Mesenchymal stem cell (in vitro differentiated cells and primary cell): ENCODE measurements around the gene LPP.

Experiments
- DNase-seq: peaks from one replicate; pipeline ENCODE4 v3.0.0-alpha.2; 2013
- H2AFZ ChIP-seq: one replicate; pipeline ENCODE4 v1.6.1; 2013; ENCODE audit warnings: low read depth, mild to moderate bottlenecking, control low read depth, inconsistent platforms, low read length, moderate library complexity
- H2AK5ac ChIP-seq: 2 replicates; pipeline ENCODE4 v1.6.1; 2013; ENCODE audit warnings: low read length, moderate library complexity, mild to moderate bottlenecking, inconsistent platforms; ENCODE audit not compliant: severe bottlenecking
- H2BK120ac ChIP-seq: one replicate; pipeline ENCODE4 v1.6.1; 2013; ENCODE audit warnings: low read depth, mild to moderate bottlenecking, inconsistent platforms, low read length, moderate library complexity
- H2BK12ac ChIP-seq, 2 experiments: one replicate each; pipeline ENCODE4 v1.6.1; 2013; ENCODE audit warnings: inconsistent platforms in 2 of 2, low read length in 2 of 2, mild to moderate bottlenecking in 2 of 2, moderate library complexity in 2 of 2, control low read depth in 1 of 2
- H2BK15ac ChIP-seq: one replicate; pipeline ENCODE4 v1.6.1; 2013; ENCODE audit warnings: mild to moderate bottlenecking, low read depth, inconsistent platforms; ENCODE audit not compliant: poor library complexity, severe bottlenecking
- H2BK5ac ChIP-seq: 2 replicates; pipeline ENCODE4 v1.6.1; 2013; ENCODE audit warnings: low read depth, mild to moderate bottlenecking, low read length, control low read depth, inconsistent platforms; ENCODE audit not compliant: poor library complexity, severe bottlenecking
- H3K14ac ChIP-seq, 2 experiments: one replicate each; pipeline ENCODE4 v1.6.1; 2013; ENCODE audit warnings: inconsistent platforms in 2 of 2, low read length in 2 of 2, control low read depth in 1 of 2, mild to moderate bottlenecking in 1 of 2, moderate library complexity in 1 of 2
- H3K18ac ChIP-seq, 2 experiments: one replicate each; pipeline ENCODE4 v1.6.1; 2013; ENCODE audit warnings: inconsistent platforms in 2 of 2, low read length in 2 of 2, control low read depth in 1 of 2, low read depth in 1 of 2, mild to moderate bottlenecking in 1 of 2
- H3K23ac ChIP-seq, 2 experiments: one replicate each; pipeline ENCODE4 v1.6.1; 2013; ENCODE audit warnings: inconsistent platforms in 2 of 2, low read length in 2 of 2, mild to moderate bottlenecking in 2 of 2, moderate library complexity in 2 of 2, control low read depth in 1 of 2
- H3K27ac ChIP-seq: 2 replicates; pipeline ENCODE4 v1.5.1; 2013; ENCODE audit warnings: mild to moderate bottlenecking, moderate library complexity, low read length, control low read depth, inconsistent platforms; ENCODE audit not compliant: poor library complexity, severe bottlenecking
- H3K27me3 ChIP-seq, 2 experiments: 2 replicates each; pipeline versions ENCODE4 v1.6.1 to v1.7.0; 2013; ENCODE audit warnings: low read length in 2 of 2, mild to moderate bottlenecking in 2 of 2, moderate library complexity in 2 of 2, control low read depth in 1 of 2, inconsistent platforms in 1 of 2; ENCODE audit not compliant: control insufficient read depth in 1 of 2, insufficient read depth in 1 of 2
- H3K36me3 ChIP-seq, 2 experiments: 2 replicates each; pipeline versions ENCODE4 v1.6.1 to v1.7.0; 2013; ENCODE audit warnings: low read length in 2 of 2, control low read depth in 1 of 2, inconsistent platforms in 1 of 2, low read depth in 1 of 2, mild to moderate bottlenecking in 1 of 2; ENCODE audit not compliant: insufficient read depth in 2 of 2, control insufficient read depth in 1 of 2
- H3K4ac ChIP-seq, 2 experiments: one replicate each; pipeline ENCODE4 v1.6.1; 2013; ENCODE audit warnings: inconsistent platforms in 2 of 2, low read length in 2 of 2, mild to moderate bottlenecking in 2 of 2, moderate library complexity in 2 of 2, control low read depth in 1 of 2, low read depth in 1 of 2
- H3K4me1 ChIP-seq: 2 replicates; pipeline ENCODE4 v1.6.1; 2013; ENCODE audit warnings: low read depth, low read length, control low read depth; ENCODE audit not compliant: control insufficient read depth, insufficient read depth
- H3K4me2 ChIP-seq: 2 replicates; pipeline ENCODE4 v1.6.1; 2013; ENCODE audit warnings: low read length, mild to moderate bottlenecking, inconsistent platforms; ENCODE audit not compliant: poor library complexity, severe bottlenecking
- H3K4me3 ChIP-seq, 2 experiments: 2 replicates each; pipeline versions ENCODE4 v1.5.1 to v1.7.0; 2013; ENCODE audit warnings: low read length in 2 of 2, mild to moderate bottlenecking in 2 of 2, control low read depth in 1 of 2, low read depth in 1 of 2; ENCODE audit not compliant: insufficient read depth in 1 of 2
- H3K79me1 ChIP-seq: replicated peaks from 2 replicates; pipeline ENCODE4 v1.6.1; 2013; ENCODE audit warnings: mild to moderate bottlenecking, control low read depth, low read length, inconsistent platforms; ENCODE audit not compliant: poor library complexity, severe bottlenecking
- H3K9ac ChIP-seq: 2 replicates; pipeline ENCODE4 v1.7.0; 2013; ENCODE audit warnings: mild to moderate bottlenecking, low read length, moderate library complexity
- H3K9me3 ChIP-seq: 2 replicates; pipeline ENCODE4 v1.7.0; 2013; ENCODE audit warnings: mild to moderate bottlenecking, low read length; ENCODE audit not compliant: control insufficient read depth
- H4K8ac ChIP-seq: one replicate; pipeline ENCODE4 v1.6.1; 2013; ENCODE audit warnings: inconsistent platforms, mild to moderate bottlenecking, low read length, moderate library complexity
- H4K91ac ChIP-seq: one replicate; pipeline ENCODE4 v1.6.1; 2013; ENCODE audit warnings: mild to moderate bottlenecking, low read length, inconsistent platforms
- WGBS: methylation state at CpG from one replicate; pipeline ENCODE4 v1.1.7; 2013; ENCODE audit warnings: mixed read lengths; 5-methylcytosine and 5-hydroxymethylcytosine counted together

The LPP gene

DNA sequence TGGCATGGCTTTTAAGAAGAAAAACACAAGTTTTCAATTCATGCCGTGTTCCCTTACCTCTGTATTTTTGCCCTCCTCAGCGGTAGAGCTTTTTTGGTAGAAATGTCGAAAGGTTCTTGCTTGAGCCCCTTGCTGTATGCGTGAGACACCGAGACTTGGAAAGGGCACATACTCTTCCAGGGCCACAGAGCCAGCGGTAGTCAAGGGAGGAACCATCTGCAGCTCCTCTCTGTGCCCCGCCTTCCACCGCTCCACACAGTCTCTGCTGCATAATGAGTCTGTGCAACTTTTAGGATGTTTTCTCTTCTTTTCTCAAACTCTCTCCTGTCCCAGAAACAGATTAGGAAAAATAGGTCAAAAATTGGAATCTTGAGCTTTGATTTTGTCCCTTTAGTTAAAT is 77.5 kb downstream of the LPP start:
- DNase-seq, result no peak
- Histone ChIP-seq H3K14ac (no peak overlapping the region), H2AFZ (no peak overlapping the region), H3K23ac (no peak overlapping the region), H3K4me3 (no peak overlapping the region), H2AK5ac (no peak overlapping the region), H3K79me1 (peaks cover 18% of the 10 kb centered on the region), H3K27ac (no peak overlapping the region), H3K4me2 (no peak overlapping the region), H3K4ac (no peak overlapping the region), H4K8ac (no peak overlapping the region), H3K4me1 (peaks cover 2% of the 10 kb centered on the region), H2BK12ac (no peak overlapping the region), H3K27me3 (no peaks in the 10 kb centered on the region), H2BK15ac (no peak overlapping the region), H3K18ac (no peak overlapping the region), H2BK5ac (no peak overlapping the region), H3K9me3 (no peaks in the 10 kb centered on the region), H3K36me3 (peaks cover 14 to 24% of the 10 kb centered on the region in 2 experiments), H3K9ac (no peak overlapping the region), H2BK120ac (no peak overlapping the region), H4K91ac (no peak overlapping the region)
- 97% methylated on average over 6 of the region's 8 CpGs for WGBS

GRCh38 chr3:188232656-188233055 is 78.7 kb downstream of the LPP start:
- peak overlapping the region; percentile 35 for H2AK5ac ChIP-seq
- H3K4ac ChIP-seq, result no peak overlapping the region
- peaks cover 10 to 20% of the 10 kb centered on the region in 2 experiments for H3K36me3 ChIP-seq
- H3K27me3 ChIP-seq, result no peaks in the 10 kb centered on the region
- peaks cover 14% of the 10 kb centered on the region for H3K79me1 ChIP-seq
- peaks cover 2% of the 10 kb centered on the region for H3K4me1 ChIP-seq
- H3K9me3 ChIP-seq, result no peaks in the 10 kb centered on the region
- H3K14ac ChIP-seq, result no peak overlapping the region
- H2BK15ac ChIP-seq, result no peak overlapping the region
- no peak overlapping the region for H2BK12ac ChIP-seq
- H2AFZ ChIP-seq, result no peak overlapping the region
- WGBS, result 100% methylated on average over 1 of the region's 2 CpGs
- H2BK120ac ChIP-seq, result no peak overlapping the region
- H2BK5ac ChIP-seq, result no peak overlapping the region
- H3K23ac ChIP-seq, result no peak overlapping the region
- no peak overlapping the region for H3K18ac ChIP-seq
- DNase-seq, result no peak
- no peak overlapping the region for H4K91ac ChIP-seq
- H3K9ac ChIP-seq, result no peak overlapping the region
- no peak overlapping the region for H3K4me3 ChIP-seq
- H3K4me2 ChIP-seq, result no peak overlapping the region
- H4K8ac ChIP-seq, result no peak overlapping the region
- H3K27ac ChIP-seq, result no peak overlapping the region

GRCh38 chr3:188233320-188233719 is 79.4 kb downstream of the LPP start:
- Histone ChIP-seq H3K27me3 (no peaks in the 10 kb centered on the region), H3K4me3 (no peak overlapping the region), H3K9ac (no peak overlapping the region), H3K9me3 (no peaks in the 10 kb centered on the region), H2BK120ac (no peak overlapping the region), H3K4ac (no peak overlapping the region), H4K8ac (no peak overlapping the region), H2BK15ac (no peak overlapping the region), H2AK5ac (peak overlapping the region; percentile 38), H2BK5ac (no peak overlapping the region), H3K4me1 (peaks cover 2% of the 10 kb centered on the region), H4K91ac (no peak overlapping the region), H3K27ac (no peak overlapping the region), H2BK12ac (no peak overlapping the region), H2AFZ (no peak overlapping the region), H3K4me2 (no peak overlapping the region), H3K18ac (no peak overlapping the region), H3K23ac (no peak overlapping the region), H3K14ac (no peak overlapping the region), H3K36me3 (peaks cover 5 to 15% of the 10 kb centered on the region in 2 experiments), H3K79me1 (peaks cover 12% of the 10 kb centered on the region)
- no peak for DNase-seq
- WGBS, result 100% methylated on average over 1 of the region's 1 CpG

DNA sequence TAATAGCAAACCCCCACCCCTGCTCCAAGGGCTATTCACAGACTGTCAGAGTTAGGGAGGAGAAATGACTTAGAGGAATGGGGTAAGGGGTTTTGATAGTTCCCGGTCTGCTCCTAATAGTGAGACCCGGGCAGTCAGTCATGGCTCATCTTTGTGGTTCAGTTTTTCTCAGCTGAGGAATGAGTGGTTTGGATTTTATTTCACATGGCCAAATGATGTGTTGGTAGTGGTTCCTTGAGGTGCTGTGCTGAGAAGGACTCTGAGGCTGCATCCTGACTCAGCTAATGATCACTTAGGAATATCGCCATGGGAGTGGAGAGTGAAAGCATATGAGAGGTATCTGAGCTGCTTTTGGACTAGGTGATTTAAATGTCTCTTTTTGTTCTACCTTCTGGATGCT is 80.2 kb downstream of the LPP start:
- Histone ChIP-seq H4K91ac (no peak overlapping the region), H3K27ac (peak overlapping the region; percentile 43), H3K9ac (no peak overlapping the region), H4K8ac (no peak overlapping the region), H3K23ac (no peak overlapping the region), H2BK12ac (peak overlapping the region in 1 of 2 experiments; percentile 25), H3K36me3 (peaks cover 7 to 11% of the 10 kb centered on the region in 2 experiments), H3K9me3 (no peaks in the 10 kb centered on the region), H3K14ac (no peak overlapping the region), H3K27me3 (no peaks in the 10 kb centered on the region), H3K79me1 (peaks cover 14% of the 10 kb centered on the region), H3K4me3 (no peak overlapping the region), H3K18ac (no peak overlapping the region), H2BK15ac (no peak overlapping the region), H2AK5ac (peak overlapping the region; percentile 86), H3K4ac (no peak overlapping the region), H2AFZ (no peak overlapping the region), H2BK5ac (no peak overlapping the region), H2BK120ac (no peak overlapping the region), H3K4me2 (no peak overlapping the region), H3K4me1 (peaks cover 4% of the 10 kb centered on the region)
- peak; percentile 48 for DNase-seq
- 91% methylated on average over 3 of the region's 3 CpGs for WGBS
